Putamen (tissue), 1 donor: ENCODE data around the gene RAB8A.
"Not testable (repeated sequence)": the region's sequence is repeated elsewhere in the genome, so short reads cannot be mapped to it uniquely, and the experiment has no call there.

Experiments used
- DNase-seq: peaks from one replicate; pipeline ENCODE4 v3.0.0-alpha.2; 2016; ENCODE audit warnings: low spot score

Gene RAB8A

GRCh38 chr19:16112778-16113177 is 1.1 kb downstream of the RAB8A start:
- no peak for DNase-seq

GRCh38 chr19:16113727-16114126 is 2.0 kb downstream of the RAB8A start:
- no peak for DNase-seq

GRCh38 chr19:16115301-16116039 is 3.8 kb downstream of the RAB8A start:
- peak; percentile 54 for DNase-seq

- no peak for DNase-seq
Observed at GRCh38 chr19:16116067-16116466, 4.4 kb downstream of the RAB8A start.

- no peak for DNase-seq
Observed at GRCh38 chr19:16117594-16118033, 5.9 kb downstream of the RAB8A start.

- DNase-seq, result no peak
Observed at GRCh38 chr19:16118489-16119033, 6.9 kb downstream of the RAB8A start.

GRCh38 chr19:16119075-16119857 is 7.6 kb downstream of the RAB8A start:
- DNase-seq, result not testable (repeated sequence)

GRCh38 chr19:16121141-16121540 is 9.5 kb downstream of the RAB8A start:
- no peak for DNase-seq

- no peak for DNase-seq
Observed at GRCh38 chr19:16121967-16122366, 10.3 kb downstream of the RAB8A start.

- no peak for DNase-seq
Observed at GRCh38 chr19:16124953-16125352, 13.3 kb downstream of the RAB8A start.

GRCh38 chr19:16125737-16126495 is 14.2 kb downstream of the RAB8A start:
- no peak for DNase-seq

- no peak for DNase-seq
Observed at GRCh38 chr19:16127080-16127479, 15.4 kb downstream of the RAB8A start.

- no peak for DNase-seq
Observed at GRCh38 chr19:16127776-16128371, 16.2 kb downstream of the RAB8A start.

GRCh38 chr19:16131648-16132047 is 20.0 kb downstream of the RAB8A start:
- no peak for DNase-seq

GRCh38 chr19:16133818-16134217 is 22.1 kb downstream of the RAB8A start:
- no peak for DNase-seq

GRCh38 chr19:16134510-16134909 is 22.8 kb downstream of the RAB8A start:
- no peak for DNase-seq

GRCh38 chr19:16135430-16136127 is 23.9 kb downstream of the RAB8A start:
- no peak for DNase-seq

GRCh38 chr19:16136185-16136999 is 24.7 kb downstream of the RAB8A start:
- DNase-seq, result no peak

- DNase-seq, result no peak
Observed at GRCh38 chr19:16139752-16140151, 28.1 kb downstream of the RAB8A start.

GRCh38 chr19:16141043-16141442 is 29.4 kb downstream of the RAB8A start:
- no peak for DNase-seq
